Trophoblast cell (in vitro differentiated cells and primary cell): ENCODE results near the gene IRF7.

Experiments
- DNase-seq, 2 donors: peaks; one replicate each; pipeline ENCODE4 v3.0.0-alpha.2; 2016
- H2AFZ ChIP-seq: 2 replicates; pipeline ENCODE4 v1.6.1; 2013; ENCODE audit warnings: low read length, moderate library complexity, mild to moderate bottlenecking; ENCODE audit not compliant: insufficient read depth, poor library complexity
- H2AK5ac ChIP-seq: 2 replicates; pipeline ENCODE4 v1.6.1; 2013; ENCODE audit warnings: mild to moderate bottlenecking, low read length
- H2BK120ac ChIP-seq: 2 replicates; pipeline ENCODE4 v1.6.1; 2013; ENCODE audit warnings: low read length, mild to moderate bottlenecking, moderate library complexity; ENCODE audit not compliant: insufficient read depth, poor library complexity
- H2BK12ac ChIP-seq: 2 replicates; pipeline ENCODE4 v1.6.1; 2013; ENCODE audit warnings: mild to moderate bottlenecking, low read length, moderate library complexity
- H2BK5ac ChIP-seq: 2 replicates; pipeline ENCODE4 v1.6.1; 2013; ENCODE audit warnings: low read length, low read depth, moderate library complexity, mild to moderate bottlenecking; ENCODE audit not compliant: poor library complexity
- H3K14ac ChIP-seq: 2 replicates; pipeline ENCODE4 v1.6.1; 2013; ENCODE audit warnings: mild to moderate bottlenecking, low read length
- H3K18ac ChIP-seq: 2 replicates; pipeline ENCODE4 v1.6.1; 2013; ENCODE audit warnings: mild to moderate bottlenecking, low read length
- H3K23ac ChIP-seq: 2 replicates; pipeline ENCODE4 v1.6.1; 2013; ENCODE audit warnings: low read length
- H3K27ac ChIP-seq: 2 replicates; pipeline ENCODE4 v1.5.1; 2013; ENCODE audit warnings: low read depth, mild to moderate bottlenecking, inconsistent platforms, low read length, moderate library complexity
- H3K27me3 ChIP-seq: 2 replicates; pipeline ENCODE4 v1.6.1; 2013; ENCODE audit warnings: inconsistent platforms, mild to moderate bottlenecking, low read length, moderate library complexity; ENCODE audit not compliant: insufficient read depth
- H3K36me3 ChIP-seq, 2 experiments: 1 replicate in 1 of 2; 2 replicates in 1 of 2; pipeline ENCODE4 v1.6.1; 2013; ENCODE audit warnings: low read length in 2 of 2, mild to moderate bottlenecking in 2 of 2, moderate library complexity in 1 of 2; ENCODE audit not compliant: insufficient read depth in 2 of 2, control insufficient read depth in 1 of 2
- H3K4ac ChIP-seq: 2 replicates; pipeline ENCODE4 v1.6.1; 2013; ENCODE audit warnings: low read depth, mild to moderate bottlenecking, low read length, moderate library complexity
- H3K4me1 ChIP-seq, 2 experiments: 1 replicate in 1 of 2; 2 replicates in 1 of 2; pipeline ENCODE4 v1.6.1; 2013; ENCODE audit warnings: low read length in 2 of 2, mild to moderate bottlenecking in 2 of 2, moderate library complexity in 1 of 2; ENCODE audit not compliant: insufficient read depth in 2 of 2, control insufficient read depth in 1 of 2
- H3K4me2 ChIP-seq: 2 replicates; pipeline ENCODE4 v1.6.1; 2013; ENCODE audit warnings: inconsistent platforms, mild to moderate bottlenecking, low read length, moderate library complexity
- H3K4me3 ChIP-seq: 2 replicates; pipeline ENCODE4 v1.5.1; 2013; ENCODE audit warnings: mild to moderate bottlenecking, low read depth, low read length, inconsistent platforms
- H3K79me1 ChIP-seq: one replicate; pipeline ENCODE4 v1.6.1; 2013; ENCODE audit warnings: low read length
- H3K79me2 ChIP-seq: 2 replicates; pipeline ENCODE4 v1.6.1; 2013; ENCODE audit warnings: low read length, mild to moderate bottlenecking; ENCODE audit not compliant: control insufficient read depth, insufficient read depth, poor library complexity
- H3K9ac ChIP-seq: 2 replicates; pipeline ENCODE4 v1.6.1; 2013; ENCODE audit warnings: mild to moderate bottlenecking, low read length
- H3K9me3 ChIP-seq: 2 replicates; pipeline ENCODE4 v1.6.1; 2013; ENCODE audit warnings: low read depth, mild to moderate bottlenecking, control low read depth, inconsistent platforms, low read length; ENCODE audit not compliant: insufficient read depth
- H4K12ac ChIP-seq: 2 replicates; pipeline ENCODE4 v1.6.1; 2013; ENCODE audit warnings: low read depth, mild to moderate bottlenecking, low read length, moderate library complexity
- H4K8ac ChIP-seq: 2 replicates; pipeline ENCODE4 v1.6.1; 2013; ENCODE audit warnings: low read depth, mild to moderate bottlenecking, low read length, moderate library complexity
- H4K91ac ChIP-seq: one replicate; pipeline ENCODE4 v1.6.1; 2013; ENCODE audit warnings: low read depth, mild to moderate bottlenecking, low read length, moderate library complexity
- WGBS: extraction: QIAGEN DNeasy Blood & Tissue Kit; methylation state at CpG from one replicate; pipeline ENCODE4 v1.1.7; 2013; ENCODE audit warnings: missing lambda C conversion rate; ENCODE audit not compliant: insufficient read length, insufficient coverage; ENCODE audit errors: extremely low coverage; 5-methylcytosine and 5-hydroxymethylcytosine counted together

Gene IRF7

DNA sequence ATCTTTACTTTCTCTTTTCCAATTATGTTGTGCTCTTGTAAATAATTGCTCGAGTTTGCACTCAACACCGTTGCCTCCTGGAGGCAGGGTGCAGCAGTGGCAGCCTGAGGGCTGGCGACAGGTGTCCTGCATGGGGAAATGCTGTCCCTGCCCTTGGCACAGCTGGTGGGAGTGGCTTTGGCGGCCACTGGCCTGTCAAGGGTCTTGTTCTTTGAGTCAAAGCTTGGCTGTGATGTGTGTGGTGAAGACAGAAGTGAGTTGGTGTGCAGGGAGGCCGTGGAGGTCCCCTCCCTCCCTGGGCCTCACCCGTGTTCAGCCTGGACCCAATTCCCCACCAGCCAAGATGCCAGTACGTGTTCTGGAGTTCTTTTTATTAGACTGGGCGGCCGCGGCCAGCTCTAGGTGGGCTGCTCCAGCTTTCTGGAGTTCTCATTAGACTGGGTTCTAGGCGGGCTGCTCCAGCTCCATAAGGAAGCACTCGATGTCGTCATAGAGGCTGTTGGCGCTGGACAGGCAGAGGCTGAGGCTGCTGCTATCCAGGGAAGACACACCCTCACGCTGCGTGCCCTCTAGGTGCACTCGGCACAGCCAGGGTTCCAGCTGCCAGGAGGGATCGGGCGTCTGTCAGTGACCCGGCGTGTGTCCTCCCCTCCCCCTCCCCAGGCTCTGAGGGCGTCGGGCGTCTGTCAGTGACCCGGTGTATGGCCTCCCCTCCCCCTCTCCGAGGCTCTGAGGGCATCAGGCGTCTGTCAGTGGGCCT, 3.4 kb downstream of the IRF7 start:
- peaks cover 2% of the 10 kb centered on the region for H3K79me1 ChIP-seq
- no peak overlapping the region for H3K4me3 ChIP-seq
- H3K4me2 ChIP-seq: no peak overlapping the region
- WGBS: no CpG with 5 or more reads among the region's 27 CpGs
- no peak overlapping the region for H2BK5ac ChIP-seq
- H3K18ac ChIP-seq: no peak overlapping the region
- no peak overlapping the region for H3K9ac ChIP-seq
- H3K27ac ChIP-seq: no peak overlapping the region
- no peak overlapping the region for H3K23ac ChIP-seq
- H2AK5ac ChIP-seq: no peak overlapping the region
- no peaks in the 10 kb centered on the region for H3K79me2 ChIP-seq
- H3K4me1 ChIP-seq: peaks cover 9 to 17% of the 10 kb centered on the region in 2 experiments
- H3K36me3 ChIP-seq: peaks cover 68 to 70% of the 10 kb centered on the region in 2 experiments
- H2BK120ac ChIP-seq: no peak overlapping the region
- no peak overlapping the region for H4K8ac ChIP-seq
- H4K91ac ChIP-seq: no peak overlapping the region
- H3K9me3 ChIP-seq: peaks cover 1% of the 10 kb centered on the region
- no peak overlapping the region for H3K4ac ChIP-seq
- H4K12ac ChIP-seq: no peak overlapping the region
- no peak overlapping the region for H2AFZ ChIP-seq
- H3K14ac ChIP-seq: no peak overlapping the region
- H3K27me3 ChIP-seq: no peaks in the 10 kb centered on the region
- H2BK12ac ChIP-seq: no peak overlapping the region
- peak; percentile 48 to 74 for DNase-seq

DNA sequence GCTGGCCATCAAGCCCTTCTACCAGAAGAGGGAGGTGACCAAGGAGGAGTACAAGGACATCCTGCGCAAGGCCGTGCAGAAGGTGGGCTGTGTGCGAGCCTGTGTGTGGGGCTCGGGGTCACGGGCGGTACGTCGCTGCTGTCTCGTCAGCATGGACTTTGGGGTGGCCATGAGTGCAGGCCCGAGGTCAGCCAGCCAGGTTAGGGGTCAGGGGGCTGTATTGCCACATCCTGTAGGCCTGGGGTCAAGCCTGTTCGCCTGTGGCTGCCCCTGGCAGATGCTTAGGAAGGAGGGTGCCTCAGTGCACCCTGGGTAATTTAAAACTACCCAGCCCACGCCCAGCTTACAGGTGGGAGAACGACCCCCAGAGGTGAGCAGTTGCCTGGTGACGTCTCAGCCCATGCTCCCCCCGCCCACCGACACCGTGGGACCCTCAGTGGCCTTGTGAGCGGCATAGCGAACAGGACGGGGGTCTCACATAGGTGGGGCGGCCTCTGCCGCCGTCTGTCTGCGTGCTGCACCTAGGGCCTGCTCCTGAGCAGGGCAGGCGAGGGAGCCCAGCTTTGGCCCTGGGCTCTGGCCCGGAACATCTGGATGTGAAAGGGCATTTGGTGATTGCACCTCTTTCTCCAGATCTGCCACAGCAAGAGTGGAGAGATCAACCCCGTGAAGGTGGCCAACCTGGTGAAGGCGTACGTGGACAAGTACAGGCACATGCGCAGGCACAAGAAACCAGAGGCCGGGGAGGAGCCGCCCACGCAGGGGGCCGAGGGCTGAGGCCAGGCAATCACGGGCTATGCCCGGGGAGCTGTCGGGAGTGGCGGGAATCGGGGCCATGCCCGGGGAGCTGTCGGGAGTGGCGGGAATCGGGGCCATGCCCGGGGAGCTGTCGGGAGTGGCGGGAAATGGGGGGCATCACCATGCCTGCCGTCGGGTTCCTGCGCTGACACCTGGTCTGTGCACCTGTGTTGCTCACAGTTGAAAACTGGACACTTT, 4.5 kb downstream of the IRF7 start:
- no peak overlapping the region for H4K8ac ChIP-seq
- no peak overlapping the region for H3K9ac ChIP-seq
- H3K36me3 ChIP-seq: peaks cover 78 to 79% of the 10 kb centered on the region in 2 experiments
- no peaks in the 10 kb centered on the region for H3K79me2 ChIP-seq
- no peak overlapping the region for H3K27ac ChIP-seq
- no peak overlapping the region for H3K4me3 ChIP-seq
- no peak overlapping the region for H2AK5ac ChIP-seq
- H3K79me1 ChIP-seq: peaks cover 2% of the 10 kb centered on the region
- no peak overlapping the region for H2AFZ ChIP-seq
- no peak overlapping the region for H3K4ac ChIP-seq
- peaks cover 9 to 17% of the 10 kb centered on the region in 2 experiments for H3K4me1 ChIP-seq
- no peak overlapping the region for H3K14ac ChIP-seq
- no peak overlapping the region for H2BK120ac ChIP-seq
- no peaks in the 10 kb centered on the region for H3K9me3 ChIP-seq
- WGBS: no CpG with 5 or more reads among the region's 49 CpGs
- DNase-seq: no peak
- H3K27me3 ChIP-seq: no peaks in the 10 kb centered on the region
- H3K18ac ChIP-seq: no peak overlapping the region
- no peak overlapping the region for H2BK12ac ChIP-seq
- H3K4me2 ChIP-seq: no peak overlapping the region
- H4K12ac ChIP-seq: no peak overlapping the region
- H4K91ac ChIP-seq: no peak overlapping the region
- H3K23ac ChIP-seq: no peak overlapping the region
- no peak overlapping the region for H2BK5ac ChIP-seq

DNA sequence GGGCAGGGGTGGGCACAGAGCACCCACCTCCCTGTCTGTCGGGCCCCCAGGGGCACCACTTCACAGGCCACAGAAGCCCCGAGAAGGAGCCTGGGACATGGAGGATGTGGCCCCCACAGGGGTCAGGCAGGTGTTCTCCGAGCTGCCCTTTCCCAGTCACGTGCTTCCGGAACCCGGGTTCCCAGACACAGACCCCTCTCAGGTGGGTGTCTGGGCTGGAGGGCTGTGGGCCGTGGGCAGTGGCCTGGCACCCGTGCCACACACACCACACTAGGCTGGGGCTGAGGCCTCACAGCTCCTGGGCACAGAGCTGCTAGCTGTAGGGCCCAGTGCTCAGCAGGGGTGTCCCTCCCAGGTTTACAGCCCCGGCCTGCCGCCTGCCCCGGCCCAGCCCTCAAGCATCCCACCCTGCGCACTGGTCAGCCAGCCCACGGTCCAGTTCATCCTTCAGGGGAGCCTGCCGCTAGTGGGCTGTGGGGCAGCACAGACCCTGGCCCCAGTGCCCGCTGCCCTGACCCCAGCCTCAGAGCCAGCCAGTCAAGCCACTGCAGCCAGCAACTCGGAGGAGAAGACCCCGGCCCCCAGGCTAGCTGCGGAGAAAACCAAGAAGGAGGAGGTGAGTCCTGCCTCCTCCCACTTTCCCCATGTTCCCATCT, 5.5 kb downstream of the IRF7 start:
- no peaks in the 10 kb centered on the region for H3K27me3 ChIP-seq
- no peak overlapping the region for H2AFZ ChIP-seq
- no peak overlapping the region for H3K23ac ChIP-seq
- H3K9me3 ChIP-seq: no peaks in the 10 kb centered on the region
- H3K4me2 ChIP-seq: no peak overlapping the region
- no CpG with 5 or more reads among the region's 18 CpGs for WGBS
- DNase-seq: no peak
- no peak overlapping the region for H2AK5ac ChIP-seq
- H3K27ac ChIP-seq: no peak overlapping the region
- H2BK5ac ChIP-seq: no peak overlapping the region
- peaks cover 89% of the 10 kb centered on the region in 2 experiments for H3K36me3 ChIP-seq
- H3K79me1 ChIP-seq: no peaks in the 10 kb centered on the region
- H2BK120ac ChIP-seq: no peak overlapping the region
- no peak overlapping the region for H3K4ac ChIP-seq
- no peak overlapping the region for H3K9ac ChIP-seq
- no peak overlapping the region for H3K14ac ChIP-seq
- no peak overlapping the region for H4K12ac ChIP-seq
- no peak overlapping the region for H3K4me3 ChIP-seq
- H2BK12ac ChIP-seq: no peak overlapping the region
- H4K91ac ChIP-seq: no peak overlapping the region
- H3K18ac ChIP-seq: no peak overlapping the region
- H3K4me1 ChIP-seq: peaks cover 9 to 13% of the 10 kb centered on the region in 2 experiments
- H3K79me2 ChIP-seq: no peaks in the 10 kb centered on the region
- no peak overlapping the region for H4K8ac ChIP-seq

DNA sequence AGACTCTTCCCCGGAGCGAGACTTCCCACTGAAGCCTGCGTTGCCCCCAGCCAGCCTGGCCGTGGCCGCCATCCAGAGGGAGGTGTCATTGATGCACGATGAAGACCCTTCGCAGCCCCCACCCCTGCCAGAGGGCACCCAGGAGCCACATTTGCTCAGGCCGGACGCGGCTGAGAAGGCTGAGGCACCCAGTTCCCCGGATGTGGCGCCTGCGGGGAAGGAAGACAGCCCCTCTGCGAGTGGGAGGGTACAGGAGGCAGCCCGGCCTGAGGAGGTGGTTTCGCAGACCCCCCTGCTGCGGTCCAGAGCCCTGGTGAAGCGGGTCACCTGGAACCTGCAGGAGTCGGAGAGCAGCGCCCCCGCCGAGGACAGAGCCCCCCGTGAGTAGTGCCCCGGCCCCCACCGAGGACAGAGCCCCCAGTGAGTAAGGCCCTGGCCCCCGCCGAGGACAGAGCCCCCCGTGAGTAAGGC, 6.4 kb downstream of the IRF7 start:
- H3K79me1 ChIP-seq: no peaks in the 10 kb centered on the region
- no peak overlapping the region for H2AK5ac ChIP-seq
- H3K36me3 ChIP-seq: peaks cover 92 to 94% of the 10 kb centered on the region in 2 experiments
- H3K14ac ChIP-seq: no peak overlapping the region
- H4K8ac ChIP-seq: no peak overlapping the region
- no peak overlapping the region for H3K27ac ChIP-seq
- no peaks in the 10 kb centered on the region for H3K27me3 ChIP-seq
- H4K91ac ChIP-seq: no peak overlapping the region
- H3K9me3 ChIP-seq: no peaks in the 10 kb centered on the region
- H4K12ac ChIP-seq: no peak overlapping the region
- no peak overlapping the region for H3K4me2 ChIP-seq
- no peak overlapping the region for H2BK12ac ChIP-seq
- H3K4ac ChIP-seq: no peak overlapping the region
- H3K9ac ChIP-seq: no peak overlapping the region
- no peak overlapping the region for H2BK120ac ChIP-seq
- WGBS: no CpG with 5 or more reads among the region's 28 CpGs
- no peak for DNase-seq
- H3K18ac ChIP-seq: no peak overlapping the region
- no peak overlapping the region for H3K4me3 ChIP-seq
- H2BK5ac ChIP-seq: no peak overlapping the region
- peaks cover 5 to 7% of the 10 kb centered on the region in 2 experiments for H3K4me1 ChIP-seq
- H3K23ac ChIP-seq: no peak overlapping the region
- H2AFZ ChIP-seq: no peak overlapping the region
- H3K79me2 ChIP-seq: no peaks in the 10 kb centered on the region
